H1 (cell line): ENCODE results near the gene TTC3. TPM values are rescaled to one million over a fixed set of nuclear protein-coding genes. Genes with fewer than 3 reads are reported as not detected.

Experiments used
- CTCF ChIA-PET: fragments of 300-600 bp; sonication (Branson Sonifier 250); formaldehyde crosslinking; loops from one replicate; lab custom pipeline; 2021; ENCODE audit not compliant: partially characterized antibody; lab: Charles Lee
- POLR2A ChIA-PET: fragments of 300-600 bp; sonication (Branson Sonifier 250); formaldehyde crosslinking; loops from one replicate; lab custom pipeline; 2021; ENCODE audit warnings: inconsistent platforms; ENCODE audit not compliant: partially characterized antibody; lab: Charles Lee
- DNase-seq, 2 experiments: peaks; one replicate each; pipeline versions ENCODE4 v3.0.0 to v3.0.0-alpha.2; 2010 to 2022; ENCODE audit warnings: low spot score in 2 of 2, low read depth in 1 of 2, mixed read lengths in 1 of 2
- FAIRE-seq: peaks from 2 replicates; lab custom pipeline; 2011; peaks lifted over from hg19 to GRCh38; lab: Jason Lieb, UNC
- H2AFZ ChIP-seq: 2 replicates; pipeline ENCODE4 v1.8.1; 2012; ENCODE audit warnings: low read length, inconsistent platforms
- H2AK5ac ChIP-seq: 2 replicates; pipeline ENCODE4 v1.6.1; 2013; ENCODE audit warnings: low read depth, low read length
- H2BK120ac ChIP-seq: replicated peaks from 2 replicates; pipeline ENCODE3; 2013; ENCODE audit warnings: low read depth, low read length, inconsistent platforms
- H2BK12ac ChIP-seq: 2 replicates; pipeline ENCODE4 v1.6.1; 2013; ENCODE audit warnings: low read depth, low read length
- H2BK15ac ChIP-seq: 2 replicates; pipeline ENCODE4 v1.6.1; 2013; ENCODE audit warnings: low read length
- H2BK20ac ChIP-seq: 2 replicates; pipeline ENCODE4 v1.6.1; 2013; ENCODE audit warnings: low read length
- H2BK5ac ChIP-seq: 2 replicates; pipeline ENCODE4 v1.6.1; 2013; ENCODE audit warnings: low read depth, low read length
- H3K14ac ChIP-seq: 2 replicates; pipeline ENCODE4 v1.6.1; 2013; ENCODE audit warnings: inconsistent platforms; ENCODE audit not compliant: insufficient read length
- H3K18ac ChIP-seq: 2 replicates; pipeline ENCODE4 v1.6.1; 2013; ENCODE audit warnings: low read length; ENCODE audit errors: extremely low read depth
- H3K23ac ChIP-seq: 2 replicates; pipeline ENCODE4 v1.6.1; 2013; ENCODE audit warnings: inconsistent platforms; ENCODE audit not compliant: insufficient read length
- H3K23me2 ChIP-seq: 2 replicates; pipeline ENCODE4 v1.6.1; 2013; ENCODE audit warnings: low read depth, low read length
- H3K27ac ChIP-seq: 2 replicates; pipeline ENCODE4 v1.6.1; 2011; ENCODE audit warnings: low read depth, low read length, inconsistent platforms
- H3K27me3 ChIP-seq, 4 experiments: replicated peaks in 1 of 4; 1 replicate in 1 of 4; 2 replicates in 3 of 4; pipeline versions ENCODE4 v1.6.1 to v1.8.1; 2011 to 2013; ENCODE audit warnings: low read length in 3 of 4, mild to moderate bottlenecking in 3 of 4, inconsistent platforms in 2 of 4, mixed read lengths in 2 of 4, moderate library complexity in 1 of 4; ENCODE audit not compliant: control insufficient read depth in 3 of 4, insufficient read depth in 3 of 4; ENCODE audit errors: extremely low read depth in 1 of 4
- H3K36me3 ChIP-seq, 4 experiments: 2 replicates each; pipeline versions ENCODE4 v1.6.1 to v1.8.1; 2011 to 2013; ENCODE audit warnings: mild to moderate bottlenecking in 4 of 4, low read length in 3 of 4, moderate library complexity in 2 of 4, control low read depth in 1 of 4, inconsistent platforms in 1 of 4; ENCODE audit not compliant: insufficient read depth in 4 of 4, control insufficient read depth in 2 of 4
- H3K4ac ChIP-seq: replicated peaks from 2 replicates; pipeline ENCODE3; 2013; ENCODE audit warnings: low read length, low read depth, mixed read lengths, inconsistent platforms; ENCODE audit not compliant: insufficient read length
- H3K4me1 ChIP-seq, 4 experiments: replicated peaks in 1 of 4; 1 replicate in 1 of 4; 2 replicates in 3 of 4; pipeline versions ENCODE4 v1.6.1 to v1.8.1; 2011 to 2013; ENCODE audit warnings: low read length in 3 of 4, inconsistent platforms in 2 of 4, mixed read lengths in 1 of 4; ENCODE audit not compliant: insufficient read depth in 4 of 4, control insufficient read depth in 3 of 4
- H3K4me2 ChIP-seq, 2 experiments: 2 replicates each; pipeline versions ENCODE4 v1.6.1 to v1.8.1; 2011 to 2013; ENCODE audit warnings: low read depth in 2 of 2, low read length in 2 of 2, control low read depth in 1 of 2, inconsistent platforms in 1 of 2, mild to moderate bottlenecking in 1 of 2; ENCODE audit not compliant: insufficient read depth in 1 of 2
- H3K4me3 ChIP-seq, 4 experiments: fragments of 200-600, 300-600 bp in 1 of 4; sonication (generic), shearing (Covaris generic), sonication (Bioruptor Twin) in 1 of 4; 2 replicates each; pipeline versions ENCODE4 v1.5.1 to v1.8.1; 2011 to 2016; ENCODE audit warnings: low read length in 4 of 4, low read depth in 3 of 4, control low read depth in 2 of 4, inconsistent platforms in 2 of 4, mild to moderate bottlenecking in 2 of 4, mixed read lengths in 1 of 4, moderate library complexity in 1 of 4; ENCODE audit not compliant: insufficient read depth in 2 of 4; ENCODE audit errors: extremely low read depth in 1 of 4
- H3K56ac ChIP-seq: replicated peaks from 2 replicates; pipeline ENCODE3; 2013; ENCODE audit warnings: low read depth, mild to moderate bottlenecking, mixed read lengths, low read length, inconsistent platforms; ENCODE audit not compliant: insufficient read length
- H3K79me1 ChIP-seq: 2 replicates; pipeline ENCODE4 v1.6.1; 2013; ENCODE audit warnings: low read depth, low read length, control low read depth
- H3K79me2 ChIP-seq, 2 experiments: 2 replicates each; pipeline versions ENCODE4 v1.6.1 to v1.8.1; 2012 to 2013; ENCODE audit warnings: low read length in 2 of 2, mild to moderate bottlenecking in 2 of 2, inconsistent platforms in 1 of 2; ENCODE audit not compliant: insufficient read depth in 2 of 2, control insufficient read depth in 1 of 2
- H3K9ac ChIP-seq, 4 experiments: replicated peaks in 1 of 4; 1 replicate in 1 of 4; 2 replicates in 3 of 4; pipeline versions ENCODE4 v1.6.1 to v1.8.1; 2011 to 2013; ENCODE audit warnings: low read depth in 3 of 4, low read length in 3 of 4, control low read depth in 2 of 4, mild to moderate bottlenecking in 2 of 4, moderate library complexity in 2 of 4, inconsistent platforms in 1 of 4; ENCODE audit errors: extremely low read depth in 1 of 4
- H3K9me3 ChIP-seq, 2 experiments: 2 replicates each; pipeline versions ENCODE4 v1.6.1 to v1.8.1; 2012 to 2013; ENCODE audit warnings: mild to moderate bottlenecking in 2 of 2, moderate library complexity in 2 of 2, control low read depth in 1 of 2, inconsistent platforms in 1 of 2, low read depth in 1 of 2, low read length in 1 of 2, mixed read lengths in 1 of 2; ENCODE audit not compliant: insufficient read depth in 2 of 2
- H4K20me1 ChIP-seq, 2 experiments: replicated peaks in 1 of 2; 2 replicates each; pipeline versions ENCODE3 to v1.8.1; 2011 to 2013; ENCODE audit warnings: inconsistent platforms in 2 of 2, low read length in 2 of 2, mild to moderate bottlenecking in 1 of 2; ENCODE audit not compliant: insufficient read depth in 2 of 2, control insufficient read depth in 1 of 2
- H4K5ac ChIP-seq: 2 replicates; pipeline ENCODE4 v1.6.1; 2013; ENCODE audit warnings: low read length, low read depth, mixed read lengths, inconsistent platforms; ENCODE audit not compliant: insufficient read length
- H4K8ac ChIP-seq: 2 replicates; pipeline ENCODE4 v1.8.0; 2013; ENCODE audit warnings: mild to moderate bottlenecking, moderate library complexity, low read length, inconsistent platforms; ENCODE audit not compliant: insufficient read depth; ENCODE audit errors: extremely low read depth
- H4K91ac ChIP-seq: replicated peaks from 2 replicates; pipeline ENCODE3; 2013; ENCODE audit warnings: low read length, mixed read lengths, inconsistent platforms; ENCODE audit not compliant: insufficient read length
- ASH2L ChIP-seq: fragments of 200-600, 300-600 bp; sonication (generic); IDR thresholded peaks from one replicate; pipeline ENCODE4 v1.7.1; 2017; ENCODE audit warnings: low read length
- CBX8 ChIP-seq: fragments of 300-800, 300-1000 bp; sonication (generic); IDR thresholded peaks from 2 replicates; pipeline ENCODE4 v1.7.1; 2016; ENCODE audit warnings: low read depth, low read length, borderline replicate concordance
- KDM5A ChIP-seq: fragments of 200-600 bp; IDR thresholded peaks from 2 replicates; pipeline ENCODE4 v1.7.1; 2012; ENCODE audit warnings: mild to moderate bottlenecking, low read length, inconsistent platforms, mixed read lengths
- WGBS, 2 experiments: shearing (Covaris generic) in 1 of 2; methylation state at CpG; one replicate each; pipeline versions ENCODE4 v1.1.6 to v1.1.7; 2013 to 2015; ENCODE audit warnings: low lambda C conversion rate in 2 of 2, mixed read lengths in 2 of 2, inconsistent platforms in 1 of 2, low coverage in 1 of 2, missing lambda C conversion rate in 1 of 2; ENCODE audit not compliant: insufficient replicate concordance in 2 of 2, insufficient coverage in 1 of 2, insufficient read length in 1 of 2; ENCODE audit errors: extremely low coverage in 1 of 2, missing lambda C conversion rate in 1 of 2; 5-methylcytosine and 5-hydroxymethylcytosine counted together
- polyA plus RNA-seq, 7 experiments: library from polyadenylated mRNA; depleted of rRNA in 3 of 7; stranded (reverse) in 5 of 7; unstranded in 2 of 7; fragments of >200 nt in 5 of 7; fragments of 200-250 nt in 2 of 7; gene quantifications; 1 replicate in 5 of 7; 2 replicates in 1 of 7; 4 replicates in 1 of 7; pipeline versions ENCODE4 v1.2.1 to v1.2.3, GENCODE V29; 2011 to 2013; ENCODE audit warnings: missing spikeins in 2 of 7, mixed read lengths in 2 of 7
- total RNA-seq: library from RNA; stranded (reverse); fragmentation: NEBNext Ultra II Directional; extraction: Animal tissue kit (Norgen Biotek cat#: 25700); gene quantifications from 2 replicates; pipeline ENCODE4 v1.2.1, GENCODE V29; 2021

The TTC3 gene
- total and polyA plus RNA-seq, 2 of the 8 experiments (the other 6 are each of a cell fraction or from before 2014, with no cell fraction given) = 11.0 to 36.2 TPM

DNA sequence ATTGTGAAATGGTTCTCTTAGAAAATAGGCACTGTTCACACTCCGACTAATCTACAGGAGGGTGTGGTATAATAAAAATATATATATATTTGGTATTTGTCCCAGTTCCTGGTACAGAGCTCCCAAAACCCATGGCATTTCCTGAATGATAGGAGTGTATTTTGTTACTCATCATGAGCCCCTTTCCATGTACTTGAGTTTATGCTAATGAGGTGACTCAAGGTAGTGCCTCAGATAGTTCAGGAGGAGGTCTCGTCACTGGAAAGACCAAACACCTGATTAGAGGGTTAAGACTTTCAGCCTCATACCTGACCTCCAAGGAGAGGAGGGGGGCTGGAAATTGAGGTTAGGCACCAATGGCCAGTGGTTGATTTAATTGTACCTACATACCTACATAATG is 57.9 kb downstream of the TTC3 start:
- no peak overlapping the region for H2BK120ac ChIP-seq
- no peak overlapping the region for H3K27ac ChIP-seq
- no peaks in the 10 kb centered on the region for H3K79me1 ChIP-seq
- 98% methylated on average over 2 of the region's 2 CpGs; no CpG with 5 or more reads in 1 of the 2 experiments for WGBS, 2 experiments
- no peak overlapping the region for H4K8ac ChIP-seq
- H3K4me3 ChIP-seq = no peak overlapping the region
- ChIA-PET POLR2A (no interaction called here), CTCF (interaction anchor here (0.6 to 1.4 kb wide), 2 partner anchors 10 to 44 kb away, joined by 3 read pairs; no protein-coding TSS in a partner anchor)
- H3K27me3 ChIP-seq = no peaks in the 10 kb centered on the region
- H3K4ac ChIP-seq = no peak overlapping the region
- H2BK15ac ChIP-seq = no peak overlapping the region
- no peak for TF ChIP-seq ASH2L
- TF ChIP-seq CBX8 = no peak
- no peak for TF ChIP-seq KDM5A
- H3K9ac ChIP-seq = no peak overlapping the region
- H3K79me2 ChIP-seq = no peaks in the 10 kb centered on the region
- no peak overlapping the region for H3K18ac ChIP-seq
- H4K5ac ChIP-seq = no peak overlapping the region
- DNase-seq = no peak
- no peaks in the 10 kb centered on the region for H3K23me2 ChIP-seq
- no peak overlapping the region for H3K4me2 ChIP-seq
- H2AK5ac ChIP-seq = no peak overlapping the region
- no peaks in the 10 kb centered on the region for H3K4me1 ChIP-seq
- H4K91ac ChIP-seq = no peak overlapping the region
- H2BK12ac ChIP-seq = no peak overlapping the region
- no peak overlapping the region for H2BK20ac ChIP-seq
- no peak overlapping the region for H2AFZ ChIP-seq
- no peak for FAIRE-seq
- no peaks in the 10 kb centered on the region for H3K9me3 ChIP-seq
- no peaks in the 10 kb centered on the region for H4K20me1 ChIP-seq
- no peak overlapping the region for H3K14ac ChIP-seq
- H3K23ac ChIP-seq = no peak overlapping the region
- no peak overlapping the region for H3K56ac ChIP-seq
- peaks cover 0 to 10% (median 5%) of the 10 kb centered on the region in 4 experiments; a peak in 6 of 8 replicates for H3K36me3 ChIP-seq
- H2BK5ac ChIP-seq = no peak overlapping the region
